HEK293T (cell line): ENCODE measurements around the gene CLUH.

ENCODE experiments used
- BHLHE40 ChIP-seq: fragments of 450-650 bp; IDR thresholded peaks from 2 replicates; pipeline ENCODE4 v1.6.1; 2016; ENCODE audit warnings: mild to moderate bottlenecking, moderate library complexity, borderline replicate concordance
- HDGF ChIP-seq: fragments of 450-650 bp; IDR thresholded peaks from 2 replicates; pipeline ENCODE4 v1.6.1; 2017; ENCODE audit warnings: antibody characterized with exemption, borderline replicate concordance
- SUZ12 ChIP-seq: fragments of 450-650 bp; IDR thresholded peaks from 2 replicates; pipeline ENCODE4 v1.6.1; 2016; ENCODE audit warnings: mild to moderate bottlenecking

GRCh38 chr17:2735896-2736295, 24.3 kb upstream of the CLUH start:
- TF ChIP-seq SUZ12 (no peak), BHLHE40 (no peak), HDGF (no peak)
